Prostate gland (tissue), 2 donors: ENCODE results near the gene APOBEC3G.

Experiments used
- POLR2AphosphoS5 ChIP-seq: sonication (generic); formaldehyde crosslinking; IDR thresholded peaks from one replicate; pipeline ENCODE4 v1.6.1; 2017; ENCODE audit warnings: antibody characterized with exemption
- TF ChIP-seq, protein P1 (sequence below), 4 experiments: fragments of 200-600 bp in 2 of 4; fragments of 450-650 bp in 2 of 4; sonication (generic) in 2 of 4; IDR thresholded peaks; 1 replicate in 3 of 4; 2 replicates in 1 of 4; pipeline ENCODE4 v1.5.1; 2016 to 2019; ENCODE audit warnings: antibody characterized with exemption in 4 of 4, mild to moderate bottlenecking in 2 of 4, moderate library complexity in 2 of 4

- TF ChIP-seq, protein P1, sequence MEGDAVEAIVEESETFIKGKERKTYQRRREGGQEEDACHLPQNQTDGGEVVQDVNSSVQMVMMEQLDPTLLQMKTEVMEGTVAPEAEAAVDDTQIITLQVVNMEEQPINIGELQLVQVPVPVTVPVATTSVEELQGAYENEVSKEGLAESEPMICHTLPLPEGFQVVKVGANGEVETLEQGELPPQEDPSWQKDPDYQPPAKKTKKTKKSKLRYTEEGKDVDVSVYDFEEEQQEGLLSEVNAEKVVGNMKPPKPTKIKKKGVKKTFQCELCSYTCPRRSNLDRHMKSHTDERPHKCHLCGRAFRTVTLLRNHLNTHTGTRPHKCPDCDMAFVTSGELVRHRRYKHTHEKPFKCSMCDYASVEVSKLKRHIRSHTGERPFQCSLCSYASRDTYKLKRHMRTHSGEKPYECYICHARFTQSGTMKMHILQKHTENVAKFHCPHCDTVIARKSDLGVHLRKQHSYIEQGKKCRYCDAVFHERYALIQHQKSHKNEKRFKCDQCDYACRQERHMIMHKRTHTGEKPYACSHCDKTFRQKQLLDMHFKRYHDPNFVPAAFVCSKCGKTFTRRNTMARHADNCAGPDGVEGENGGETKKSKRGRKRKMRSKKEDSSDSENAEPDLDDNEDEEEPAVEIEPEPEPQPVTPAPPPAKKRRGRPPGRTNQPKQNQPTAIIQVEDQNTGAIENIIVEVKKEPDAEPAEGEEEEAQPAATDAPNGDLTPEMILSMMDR (IDR thresholded peaks at IDR 0.05), result no peak
- no peak for TF ChIP-seq POLR2AphosphoS5
Measured at GRCh38 chr22:39089928-39090327, 12.9 kb downstream of the APOBEC3G start.
